ENCODE measurements around the gene SEC24C.
"Not testable (repeated sequence)": the region's sequence is repeated elsewhere in the genome, so short reads cannot be mapped to it uniquely, and the experiment has no call there.

The SEC24C gene

DNA sequence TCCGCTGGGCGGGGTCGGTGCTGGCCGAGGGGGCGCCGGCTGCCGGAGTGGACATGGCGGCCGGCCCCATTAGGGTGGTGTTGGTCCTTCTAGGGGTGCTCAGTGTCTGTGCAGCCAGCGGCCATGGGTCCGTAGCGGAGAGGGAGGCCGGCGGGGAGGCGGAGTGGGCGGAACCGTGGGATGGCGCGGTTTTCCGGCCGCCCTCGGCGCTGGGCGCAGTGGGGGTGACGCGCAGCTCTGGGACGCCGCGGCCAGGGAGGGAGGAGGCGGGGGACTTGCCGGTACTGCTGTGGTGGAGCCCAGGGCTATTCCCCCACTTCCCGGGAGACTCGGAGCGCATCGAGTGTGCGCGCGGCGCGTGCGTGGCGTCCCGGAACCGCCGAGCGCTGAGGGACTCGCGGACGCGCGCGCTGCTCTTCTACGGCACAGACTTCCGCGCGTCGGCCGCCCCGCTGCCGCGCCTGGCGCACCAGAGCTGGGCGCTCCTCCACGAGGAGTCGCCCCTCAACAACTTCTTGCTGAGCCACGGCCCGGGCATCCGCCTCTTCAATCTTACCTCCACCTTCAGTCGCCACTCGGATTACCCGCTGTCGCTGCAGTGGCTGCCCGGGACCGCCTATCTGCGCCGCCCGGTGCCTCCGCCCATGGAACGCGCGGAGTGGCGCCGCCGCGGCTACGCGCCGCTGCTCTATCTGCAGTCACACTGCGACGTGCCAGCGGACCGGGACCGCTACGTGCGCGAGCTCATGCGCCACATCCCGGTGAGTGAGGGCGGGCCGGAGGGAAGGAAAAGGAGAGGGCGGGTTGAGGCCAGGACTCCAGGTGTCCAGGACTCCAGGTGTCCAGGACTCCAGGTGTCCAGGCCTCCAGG lies 28.3 kb downstream of the SEC24C start:
- DNase-seq: peak in 55 of 56 donors; percentile 24 to 91 (median 82)

DNA sequence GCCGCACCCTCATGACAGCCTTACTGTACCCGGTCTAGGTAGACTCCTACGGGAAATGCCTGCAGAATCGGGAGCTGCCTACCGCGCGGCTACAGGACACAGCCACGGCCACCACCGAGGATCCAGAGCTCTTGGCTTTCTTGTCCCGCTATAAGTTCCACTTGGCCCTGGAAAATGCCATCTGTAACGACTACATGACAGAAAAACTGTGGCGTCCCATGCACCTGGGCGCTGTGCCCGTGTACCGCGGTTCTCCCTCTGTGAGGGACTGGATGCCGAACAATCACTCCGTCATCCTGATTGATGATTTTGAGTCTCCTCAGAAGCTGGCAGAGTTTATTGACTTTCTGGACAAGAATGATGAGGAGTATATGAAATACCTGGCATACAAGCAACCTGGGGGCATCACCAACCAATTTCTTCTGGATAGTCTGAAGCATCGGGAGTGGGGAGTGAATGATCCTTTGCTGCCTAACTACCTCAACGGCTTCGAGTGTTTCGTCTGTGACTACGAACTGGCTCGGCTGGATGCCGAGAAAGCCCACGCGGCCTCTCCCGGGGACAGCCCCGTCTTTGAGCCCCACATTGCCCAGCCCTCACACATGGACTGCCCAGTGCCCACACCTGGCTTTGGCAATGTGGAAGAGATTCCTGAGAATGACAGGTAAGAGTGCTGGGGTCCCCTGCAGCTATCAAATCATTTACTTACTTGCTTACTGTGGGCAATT lies 29.1 kb downstream of the SEC24C start:
- DNase-seq: peak in 11 of 56 donors; percentile 11 to 65 (median 43)

DNA sequence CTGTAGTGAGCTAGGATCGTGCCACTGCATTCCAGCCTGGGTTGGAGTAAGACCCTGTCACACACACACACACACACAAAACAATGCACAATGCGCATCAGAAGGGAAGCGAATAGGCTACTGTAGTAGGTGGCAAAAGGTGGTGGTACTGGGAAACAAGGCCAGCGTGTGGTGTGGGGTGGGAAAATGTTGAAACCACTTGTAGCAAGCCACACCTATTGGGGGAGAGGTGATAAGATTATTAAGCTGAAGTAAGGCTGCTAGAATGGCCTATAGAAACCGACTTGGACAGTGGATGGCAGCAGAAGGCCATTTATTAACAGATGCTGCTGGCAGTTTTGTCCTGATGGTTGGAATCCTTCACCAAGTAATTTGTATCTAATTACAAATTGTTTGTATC lies 30.5 kb downstream of the SEC24C start:
- no peak for DNase-seq

DNA sequence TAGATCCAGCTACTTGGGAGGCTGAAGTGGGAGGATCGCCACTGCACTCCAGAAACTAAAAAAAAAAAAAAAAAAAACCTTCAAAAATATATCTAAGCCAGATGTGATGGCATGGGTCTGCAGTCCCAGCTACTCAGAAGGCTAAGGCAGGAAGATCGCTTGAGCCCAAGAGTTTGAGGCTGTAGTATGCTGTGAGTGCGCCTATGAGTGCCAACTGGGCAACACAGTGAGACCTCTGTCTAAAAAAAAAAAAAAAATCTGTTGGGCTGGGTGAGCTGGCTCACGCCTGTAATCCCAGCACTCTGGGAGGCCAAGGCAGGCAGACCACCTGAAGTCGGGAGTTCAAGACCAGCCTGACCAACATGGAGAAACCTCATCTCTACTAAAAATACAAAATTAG lies 34.8 kb downstream of the SEC24C start:
- DNase-seq: no peak

DNA sequence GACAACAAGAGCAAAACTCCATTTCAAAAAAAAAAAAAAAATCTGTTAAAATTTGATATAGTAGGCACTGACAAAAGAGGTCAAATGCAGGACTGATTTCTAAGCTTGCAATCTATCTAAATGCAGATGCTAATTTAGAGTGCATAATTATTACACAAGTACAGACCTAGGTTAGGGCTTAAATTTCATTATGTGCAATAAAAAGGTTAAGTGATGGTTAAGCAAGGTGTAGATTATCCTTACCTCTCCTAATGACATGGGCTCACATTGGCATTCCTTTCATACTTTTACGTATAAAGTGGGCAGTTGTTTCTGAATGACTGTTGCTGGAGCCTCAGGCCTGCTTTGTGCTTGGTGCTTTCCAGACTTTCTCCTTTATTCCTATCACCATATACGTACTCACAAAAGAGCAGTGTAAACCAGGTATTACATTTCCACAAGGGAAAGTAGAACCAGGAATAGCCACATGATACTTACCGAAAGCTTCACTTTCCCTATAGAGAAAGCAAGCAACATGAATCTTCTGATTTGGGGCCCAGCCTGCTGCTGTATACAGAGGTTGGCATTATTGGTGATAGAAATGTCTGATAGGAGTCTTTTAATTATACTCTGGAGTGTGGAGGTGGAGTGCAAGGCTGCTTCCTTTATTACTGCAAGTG lies 35.5 kb downstream of the SEC24C start:
- no peak for DNase-seq

DNA sequence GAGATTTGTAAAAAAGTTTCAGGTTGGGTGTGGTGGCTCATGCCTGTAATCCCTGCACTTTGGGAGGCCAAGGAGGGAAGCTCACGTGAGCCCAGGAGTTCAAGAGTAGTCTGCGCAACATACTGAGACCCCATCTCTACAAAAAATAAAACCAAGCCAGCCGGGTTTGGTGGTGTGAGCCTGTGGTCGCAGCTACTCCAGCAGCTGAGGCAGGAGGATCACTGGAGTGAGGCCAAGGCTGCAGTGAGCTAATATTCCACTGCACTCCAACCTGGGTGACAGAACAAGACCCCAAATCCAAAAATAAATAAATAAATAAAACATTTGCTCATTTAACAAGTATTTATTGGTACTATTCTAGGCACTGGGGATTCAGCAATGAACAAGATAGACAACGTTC lies 36.1 kb downstream of the SEC24C start:
- DNase-seq: no peak

DNA sequence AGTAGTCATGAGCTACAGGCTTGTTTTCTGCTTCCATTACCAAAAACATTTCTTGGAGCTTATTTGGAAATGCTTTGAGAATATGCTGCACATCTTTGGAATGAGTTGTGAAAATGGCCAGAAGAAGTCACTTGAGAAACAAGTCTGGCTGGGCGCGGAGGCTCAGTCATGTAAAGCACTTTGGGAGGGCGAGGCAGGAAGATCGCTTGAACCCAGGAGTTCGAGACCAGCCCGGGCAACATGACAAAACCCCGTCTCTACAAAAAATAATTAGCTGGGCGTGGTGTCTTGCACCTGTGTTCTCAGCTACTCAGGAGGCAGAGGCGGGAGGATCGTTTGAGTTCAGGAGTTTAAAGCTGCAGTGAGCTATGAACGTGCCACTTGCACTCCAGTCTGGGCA lies 36.8 kb downstream of the SEC24C start:
- no peak for DNase-seq

DNA sequence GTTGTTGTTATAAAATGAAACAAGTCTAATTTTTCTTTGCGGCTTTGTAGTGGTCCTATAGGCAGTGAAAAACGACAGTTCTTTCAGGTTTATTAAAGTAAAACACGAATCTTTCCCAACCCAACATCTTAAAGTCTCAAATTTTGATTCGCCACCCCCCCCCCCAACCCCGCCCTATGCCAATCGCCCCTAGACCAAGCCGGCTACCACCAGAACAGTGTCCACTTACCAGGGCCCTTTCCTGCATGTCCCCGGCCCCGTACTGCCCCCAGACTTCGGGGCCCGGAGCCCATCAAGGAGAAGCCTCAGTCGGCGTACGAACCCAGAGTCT lies 37.3 kb downstream of the SEC24C start:
- DNase-seq: no peak

DNA sequence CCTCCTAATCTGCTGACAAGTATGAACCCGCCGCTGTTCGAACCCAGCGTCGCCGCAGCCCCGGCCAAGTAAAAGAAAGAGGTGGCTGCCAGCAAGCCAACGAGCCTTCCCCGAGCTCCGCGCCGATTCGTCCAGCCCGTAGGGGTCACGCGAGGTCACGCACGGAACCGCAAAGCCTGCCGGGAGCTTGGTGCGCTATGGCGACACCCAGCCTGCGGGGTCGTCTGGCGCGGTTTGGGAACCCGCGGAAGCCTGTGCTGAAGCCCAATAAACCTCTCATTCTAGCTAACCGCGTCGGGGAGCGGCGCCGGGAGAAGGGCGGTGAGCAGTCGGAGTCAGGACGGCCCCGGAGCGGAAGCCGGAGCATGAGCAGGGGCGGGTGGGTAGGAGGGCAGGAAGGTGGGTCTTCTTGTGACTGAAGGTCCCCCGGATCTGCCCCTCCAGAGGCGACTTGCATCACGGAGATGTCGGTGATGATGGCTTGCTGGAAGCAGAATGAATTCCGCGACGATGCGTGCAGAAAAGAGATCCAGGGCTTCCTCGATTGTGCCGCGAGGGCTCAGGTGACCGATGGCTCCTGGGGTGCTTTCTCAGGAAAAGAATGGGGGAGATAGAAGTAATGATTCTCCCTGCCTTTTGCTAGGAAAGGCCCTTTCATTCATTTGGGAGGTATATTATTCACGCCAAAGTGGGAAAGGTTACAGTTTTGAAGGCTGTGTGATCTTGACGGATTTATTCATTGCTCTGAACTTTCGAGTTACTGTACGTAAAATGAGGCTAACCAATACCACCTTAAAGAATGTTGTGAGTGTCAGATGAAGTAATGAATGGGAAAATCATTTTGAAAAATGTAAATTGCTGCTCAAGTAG lies 37.9 kb downstream of the SEC24C start, which contains the start of gene CHCHD1:
Gene CHCHD1, plus strand, starts transcription at position 170 of the 870 bp plus-strand sequence. Its CDS starts 28 bp downstream, at position 198.
- peak in 55 of 56 donors; percentile 46 to 94 (median 84) for DNase-seq

DNA sequence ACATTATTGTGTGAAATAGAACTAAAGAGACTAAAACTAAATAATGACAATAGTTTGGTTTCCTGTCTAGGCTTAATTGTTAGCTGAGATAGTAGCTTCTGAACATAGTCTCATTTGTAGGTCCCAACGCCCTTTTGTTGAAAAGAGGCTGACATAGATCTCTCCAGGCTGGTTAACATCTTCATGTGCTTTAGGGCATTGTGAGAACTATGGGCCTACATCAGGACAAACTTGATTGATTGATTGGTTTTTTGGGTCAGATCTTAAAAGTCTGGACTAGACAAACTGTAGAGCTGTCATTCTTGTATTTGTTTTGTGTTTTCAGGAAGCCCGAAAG lies 38.5 kb downstream of the SEC24C start:
- DNase-seq: no peak

DNA sequence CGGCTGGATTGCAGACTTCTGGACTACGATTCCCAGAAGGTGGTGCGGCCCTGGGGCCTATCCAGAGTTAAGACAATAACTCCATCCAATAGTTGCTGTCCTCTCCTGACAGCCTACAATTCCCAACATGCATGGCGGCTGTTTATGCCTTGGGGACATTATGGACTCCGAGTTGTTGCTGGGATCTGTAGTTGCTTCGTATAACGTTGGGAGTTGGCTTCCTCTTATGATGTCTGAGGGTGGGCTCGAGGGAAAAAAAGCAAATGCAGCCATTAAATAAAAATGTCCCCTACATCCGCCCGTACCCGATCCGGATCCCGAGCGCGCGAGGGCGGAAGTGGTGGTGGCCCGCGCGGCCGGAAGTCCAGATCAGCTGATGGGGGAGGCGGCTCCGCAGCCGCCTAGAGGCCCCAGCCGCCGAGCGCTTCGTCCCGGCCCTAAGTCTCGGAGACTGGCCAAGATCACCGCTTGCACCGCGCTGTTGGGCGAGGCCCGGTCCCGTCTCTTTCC lies 41.1 kb downstream of the SEC24C start, which contains the start of gene ZSWIM8:
Gene ZSWIM8, plus strand, starts transcription at position 396 of the 510 bp plus-strand sequence. CDS start 273 bp downstream, outside the sequence.
- DNase-seq: peak; percentile 67 to 99 (median 90)

DNA sequence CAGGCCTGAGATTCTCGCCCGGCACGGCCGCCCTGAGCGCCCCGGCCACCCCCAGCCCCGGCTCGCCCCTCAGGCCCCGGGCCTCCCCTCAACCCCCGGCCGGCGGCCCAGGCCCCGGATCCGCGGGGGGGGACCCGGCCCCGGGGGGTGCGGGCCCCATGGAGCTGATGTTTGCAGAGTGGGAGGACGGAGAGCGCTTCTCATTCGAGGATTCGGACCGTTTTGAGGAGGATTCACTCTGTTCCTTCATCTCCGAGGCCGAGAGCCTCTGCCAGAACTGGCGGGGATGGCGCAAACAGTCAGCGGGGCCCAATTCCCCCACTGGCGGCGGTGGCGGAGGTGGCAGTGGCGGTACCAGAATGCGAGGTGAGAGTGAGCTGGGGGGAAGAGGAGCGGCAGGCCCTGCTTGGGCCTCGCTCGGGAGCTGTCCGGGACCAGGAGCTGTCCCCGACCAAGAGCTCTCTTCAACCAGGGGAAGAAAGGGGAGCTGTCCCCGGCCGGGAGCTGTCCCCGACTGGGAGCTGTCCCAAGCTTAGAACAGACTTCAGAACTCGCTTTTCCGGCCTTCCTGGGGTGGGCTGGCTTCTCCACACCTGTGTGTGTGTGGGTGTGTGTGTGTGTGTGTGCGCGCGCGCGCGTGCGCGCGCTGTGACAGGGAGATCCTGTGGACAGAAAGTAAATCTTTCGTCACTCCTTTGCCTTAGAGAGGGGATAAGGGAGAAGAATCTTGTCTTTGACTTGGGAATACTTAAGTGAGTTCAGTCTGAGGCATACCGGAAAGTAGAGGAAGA lies 41.7 kb downstream of the SEC24C start:
- peak in 15 of 56 donors; percentile 14 to 71 (median 42) for DNase-seq

DNA sequence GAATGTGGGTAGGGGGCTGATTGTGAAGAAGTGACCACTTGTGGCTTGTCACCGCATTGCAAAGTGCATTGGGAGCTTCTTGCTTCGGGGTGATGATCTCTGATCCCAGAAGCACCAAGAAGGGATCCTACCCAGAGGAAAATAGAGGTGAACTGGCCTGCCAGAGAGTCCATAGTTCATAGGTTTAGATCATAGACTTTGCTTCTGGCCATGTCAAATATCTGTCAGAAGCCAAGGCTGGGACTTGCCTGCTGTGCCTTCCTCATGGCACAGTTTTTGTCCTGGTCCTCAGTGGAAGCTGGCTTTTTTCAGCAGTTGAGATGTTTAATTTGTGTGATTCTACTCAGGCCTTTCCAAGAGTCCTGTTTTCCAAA lies 42.3 kb downstream of the SEC24C start:
- no peak for DNase-seq

DNA sequence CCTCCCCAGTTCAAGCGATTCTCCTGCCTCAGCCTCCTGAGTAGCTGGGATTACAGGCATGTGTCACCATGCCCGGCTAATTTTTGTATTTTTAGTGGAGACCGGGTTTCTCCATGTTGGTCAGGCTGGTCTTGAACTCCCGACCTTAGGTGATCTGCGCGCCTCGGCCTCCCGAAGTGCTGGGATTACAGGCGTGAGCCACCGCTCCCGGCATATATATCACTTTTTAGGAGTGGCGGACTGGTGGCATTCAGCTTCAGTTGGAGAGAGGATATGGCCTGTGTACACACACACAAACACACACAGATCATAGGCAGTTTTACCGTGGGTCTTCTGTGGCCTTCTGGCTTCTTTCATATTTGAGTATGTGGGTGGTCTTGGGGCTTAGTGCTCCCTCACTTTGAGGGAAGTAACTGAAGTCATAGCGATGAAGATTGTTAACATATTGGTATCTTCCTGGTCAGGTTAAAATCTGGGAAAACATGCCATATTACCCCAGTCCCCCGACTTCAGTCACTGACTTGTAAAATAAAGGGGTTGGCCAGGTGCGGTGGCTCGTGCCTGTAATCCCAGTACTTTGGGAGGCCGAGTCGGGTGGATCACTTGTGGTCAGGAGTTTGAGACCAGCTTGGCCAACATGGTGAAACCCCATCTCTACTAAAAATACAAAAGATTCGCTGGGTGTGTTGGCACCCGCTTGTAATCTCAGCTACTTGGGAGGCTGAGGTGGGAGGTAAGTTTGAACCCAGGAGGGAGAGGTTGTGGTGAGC lies 43.0 kb downstream of the SEC24C start:
- DNase-seq: not testable (repeated sequence)

DNA sequence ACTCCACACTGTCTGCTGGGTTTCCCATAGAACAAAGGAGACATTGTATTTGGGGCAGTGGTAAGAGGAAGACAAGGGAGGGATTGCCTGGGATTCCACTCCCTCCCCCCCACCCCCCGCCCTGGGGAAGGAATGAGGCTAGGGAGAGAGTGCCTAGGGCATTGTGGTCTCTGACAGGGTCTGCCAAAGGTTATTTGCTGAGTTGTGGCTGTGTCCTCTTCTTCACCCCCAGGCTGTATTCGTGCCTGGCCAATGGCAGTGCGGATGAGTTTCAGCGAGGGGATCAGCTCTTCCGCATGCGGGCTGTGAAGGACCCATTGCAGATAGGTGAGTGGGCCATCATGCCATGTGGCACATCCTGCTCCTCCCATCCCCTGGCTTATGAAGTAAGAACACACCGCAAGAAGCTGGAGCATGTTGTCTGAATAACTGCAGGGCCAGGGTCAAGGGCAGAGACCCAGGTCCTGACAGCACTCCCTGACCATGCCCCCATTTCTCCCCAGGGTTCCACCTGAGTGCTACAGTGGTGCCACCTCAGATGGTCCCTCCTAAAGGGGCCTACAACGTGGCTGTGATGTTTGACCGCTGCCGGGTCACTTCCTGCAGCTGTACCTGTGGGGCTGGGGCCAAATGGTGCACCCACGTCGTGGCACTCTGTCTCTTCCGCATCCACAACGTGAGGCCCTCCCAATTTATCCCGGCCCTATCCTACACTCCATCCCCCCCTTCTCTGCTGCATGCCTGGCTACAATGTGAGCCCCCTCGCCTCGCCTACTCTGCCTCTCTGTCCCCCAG lies 44.9 kb downstream of the SEC24C start:
- no peak for DNase-seq

DNA sequence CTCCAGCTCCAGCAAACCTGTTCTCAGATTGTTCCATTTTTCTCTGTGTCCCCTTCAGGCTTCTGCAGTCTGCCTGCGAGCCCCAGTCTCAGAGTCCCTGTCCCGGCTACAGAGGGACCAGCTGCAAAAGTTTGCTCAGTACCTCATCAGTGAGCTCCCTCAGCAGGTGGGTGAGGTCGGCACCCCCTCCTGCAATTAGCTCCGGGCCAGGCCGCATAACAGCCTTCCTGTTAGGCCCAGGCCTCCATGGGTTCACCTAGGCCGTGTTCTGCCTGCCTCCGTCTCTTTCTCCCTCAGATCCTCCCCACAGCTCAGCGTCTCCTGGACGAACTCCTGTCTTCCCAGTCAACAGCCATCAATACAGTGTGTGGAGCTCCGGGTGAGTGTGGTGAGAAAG lies 45.5 kb downstream of the SEC24C start:
- DNase-seq: no peak

DNA sequence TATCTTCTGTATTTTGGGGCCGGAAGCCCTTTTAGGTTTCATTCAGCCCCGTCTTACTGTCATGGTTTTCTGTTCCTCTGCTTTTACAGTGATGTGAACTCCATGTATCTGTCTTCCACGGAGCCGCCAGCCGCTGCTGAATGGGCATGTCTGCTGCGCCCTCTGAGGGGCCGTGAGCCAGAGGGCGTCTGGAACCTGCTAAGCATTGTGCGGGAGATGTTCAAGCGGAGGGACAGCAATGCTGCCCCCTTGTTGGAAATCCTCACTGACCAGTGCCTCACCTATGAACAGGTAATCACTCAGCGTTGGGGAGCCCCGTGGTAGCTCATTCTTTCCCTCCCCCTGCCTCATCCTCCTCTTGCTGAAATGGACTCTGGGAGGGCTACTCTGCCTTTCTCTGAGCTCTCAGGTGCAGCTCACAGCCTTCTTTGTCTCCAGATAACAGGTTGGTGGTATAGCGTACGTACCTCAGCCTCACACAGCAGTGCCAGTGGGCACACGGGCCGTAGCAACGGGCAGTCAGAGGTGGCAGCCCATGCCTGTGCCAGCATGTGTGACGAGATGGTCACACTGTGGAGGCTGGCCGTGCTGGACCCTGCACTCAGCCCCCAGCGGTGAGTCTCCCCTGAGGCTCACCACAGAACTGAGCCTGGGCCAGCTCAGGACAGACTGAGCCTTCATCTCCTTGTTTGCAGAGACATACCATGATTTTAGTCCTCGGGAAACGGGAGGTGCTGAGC lies 46.9 kb downstream of the SEC24C start:
- no peak for DNase-seq
